Measurements from ENCODE around the gene ZNF22.
A peak's percentile ranks its signal among the peaks of the same experiment; 100 is the strongest.

The ZNF22 gene

DNA sequence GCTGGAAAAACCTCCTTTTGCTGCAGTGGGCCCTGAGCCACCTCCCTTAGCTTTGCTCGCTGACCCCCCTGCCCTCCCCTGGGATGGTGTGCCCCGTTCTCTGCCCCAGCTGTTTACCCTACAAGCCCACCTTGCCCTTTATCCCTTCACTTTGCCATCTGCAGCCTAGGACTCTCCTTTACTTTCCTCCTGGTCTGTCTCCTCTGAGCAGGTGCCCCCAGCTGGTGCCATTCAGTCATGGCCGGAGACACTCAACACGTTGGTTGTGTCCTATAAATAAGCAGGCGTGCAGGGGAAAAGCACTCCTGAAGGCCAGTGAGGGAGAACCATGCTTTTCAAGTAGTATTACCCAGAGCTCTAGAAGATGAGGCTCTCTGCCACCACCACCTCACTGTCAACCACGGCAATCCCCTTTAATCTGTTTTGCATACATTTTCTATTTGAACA is 35.0 kb upstream of the ZNF22 start:
- peak; percentile 53 for DNase-seq

DNA sequence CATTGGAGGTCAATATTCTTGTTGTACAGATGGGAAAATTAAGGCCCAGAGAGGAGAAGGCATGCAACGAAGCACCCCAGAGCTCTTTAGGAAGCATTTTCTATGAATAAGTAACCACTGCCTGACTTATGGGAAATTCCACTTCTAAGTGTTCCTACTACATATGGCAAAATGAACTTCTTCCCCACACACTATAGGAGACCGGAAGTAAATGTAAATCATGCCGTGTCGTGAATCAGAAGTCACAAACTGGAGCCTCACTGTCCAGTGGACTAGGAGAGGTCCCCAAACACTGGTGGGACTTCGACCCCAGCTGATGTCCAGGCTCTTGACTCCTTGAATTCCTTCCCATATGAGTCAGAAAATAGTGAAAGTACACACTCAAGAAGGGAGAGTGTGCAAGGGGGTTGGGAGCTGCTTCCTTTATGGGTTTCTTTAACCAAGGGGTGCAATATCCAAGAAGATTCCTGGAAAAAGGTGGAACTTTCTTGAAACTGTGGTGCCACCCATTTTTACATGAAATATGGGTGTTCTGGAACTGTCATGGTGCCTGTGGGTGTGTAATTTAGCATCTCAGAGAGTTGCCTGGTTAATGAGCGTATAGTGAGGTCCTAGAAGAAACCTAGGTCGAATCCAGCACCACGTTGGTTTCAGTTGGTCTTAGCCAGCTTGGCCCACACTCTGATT is 34.5 kb upstream of the ZNF22 start:
- peak; percentile 6 for DNase-seq

DNA sequence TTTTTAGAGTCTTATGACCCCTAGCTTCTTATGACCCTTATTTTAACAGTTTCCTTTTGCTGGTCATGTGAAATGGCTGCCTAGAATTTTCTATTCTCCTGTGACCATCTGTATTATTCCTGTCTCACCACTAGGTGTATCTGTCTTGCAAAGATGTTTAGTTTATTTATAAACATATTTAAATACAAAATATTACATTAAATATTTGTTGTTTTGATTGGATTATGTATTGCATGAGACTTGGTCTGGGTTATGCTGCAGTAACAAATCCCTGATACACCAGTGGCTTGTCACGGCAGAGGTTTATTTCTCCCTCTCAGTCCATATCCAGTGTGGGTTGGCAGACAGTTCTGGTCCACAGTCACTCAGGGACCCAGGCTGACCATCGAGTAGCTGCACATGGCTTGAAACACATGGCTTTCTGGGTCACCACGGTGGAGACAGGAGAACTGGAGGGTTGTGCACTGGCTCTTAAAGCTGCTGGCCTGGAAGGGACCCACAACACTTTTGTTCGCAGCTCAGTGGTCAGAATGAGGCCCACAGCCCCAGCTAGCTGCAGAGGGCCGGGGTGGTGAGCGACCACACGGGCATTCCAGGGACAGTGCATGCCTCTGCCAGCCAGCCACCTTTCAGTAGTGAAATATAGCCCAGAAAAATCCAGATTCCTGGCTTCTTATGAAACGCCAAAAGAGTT is 33.8 kb upstream of the ZNF22 start:
- DNase-seq, result peak; percentile 10

DNA sequence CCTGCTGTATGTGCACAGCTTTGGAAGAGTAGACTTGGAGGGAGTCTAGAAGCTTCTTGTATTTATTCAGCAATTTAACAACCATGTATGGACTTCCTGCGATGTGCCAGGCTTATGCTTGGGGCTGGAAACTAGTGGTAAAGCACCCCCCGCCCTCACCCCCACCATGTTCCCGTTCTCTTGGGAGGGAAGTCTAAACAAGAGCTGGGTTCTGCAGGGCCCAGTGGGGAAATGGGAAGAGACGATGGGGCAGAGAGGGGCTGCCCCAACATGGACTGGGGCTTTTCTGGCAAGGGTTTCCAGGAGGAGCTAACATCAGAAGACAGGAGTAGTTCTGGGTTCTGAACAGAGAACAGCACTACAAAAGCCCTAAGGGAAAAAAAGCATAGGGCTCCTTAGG is 33.1 kb upstream of the ZNF22 start:
- peak; percentile 32 for DNase-seq

DNA sequence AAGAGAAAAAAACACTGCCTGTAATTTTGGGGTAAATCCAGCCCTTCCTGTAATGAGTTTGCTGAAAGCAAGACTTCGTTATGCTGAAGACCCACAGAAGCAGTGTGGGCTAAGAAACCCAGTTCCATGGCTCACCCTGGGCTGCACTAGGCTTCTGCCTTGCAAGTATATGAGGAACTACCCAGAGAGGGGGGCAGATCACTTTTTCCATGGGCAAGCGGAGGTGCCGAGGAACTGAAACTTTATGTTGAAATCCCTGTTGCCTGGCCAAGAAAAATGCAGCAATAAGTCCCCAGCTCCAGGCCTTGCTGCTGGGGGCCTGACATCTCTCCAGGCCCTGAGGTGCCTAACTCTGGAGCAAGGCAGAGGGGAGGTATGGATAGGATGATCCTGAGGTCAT is 32.6 kb upstream of the ZNF22 start:
- peak; percentile 55 for DNase-seq

DNA sequence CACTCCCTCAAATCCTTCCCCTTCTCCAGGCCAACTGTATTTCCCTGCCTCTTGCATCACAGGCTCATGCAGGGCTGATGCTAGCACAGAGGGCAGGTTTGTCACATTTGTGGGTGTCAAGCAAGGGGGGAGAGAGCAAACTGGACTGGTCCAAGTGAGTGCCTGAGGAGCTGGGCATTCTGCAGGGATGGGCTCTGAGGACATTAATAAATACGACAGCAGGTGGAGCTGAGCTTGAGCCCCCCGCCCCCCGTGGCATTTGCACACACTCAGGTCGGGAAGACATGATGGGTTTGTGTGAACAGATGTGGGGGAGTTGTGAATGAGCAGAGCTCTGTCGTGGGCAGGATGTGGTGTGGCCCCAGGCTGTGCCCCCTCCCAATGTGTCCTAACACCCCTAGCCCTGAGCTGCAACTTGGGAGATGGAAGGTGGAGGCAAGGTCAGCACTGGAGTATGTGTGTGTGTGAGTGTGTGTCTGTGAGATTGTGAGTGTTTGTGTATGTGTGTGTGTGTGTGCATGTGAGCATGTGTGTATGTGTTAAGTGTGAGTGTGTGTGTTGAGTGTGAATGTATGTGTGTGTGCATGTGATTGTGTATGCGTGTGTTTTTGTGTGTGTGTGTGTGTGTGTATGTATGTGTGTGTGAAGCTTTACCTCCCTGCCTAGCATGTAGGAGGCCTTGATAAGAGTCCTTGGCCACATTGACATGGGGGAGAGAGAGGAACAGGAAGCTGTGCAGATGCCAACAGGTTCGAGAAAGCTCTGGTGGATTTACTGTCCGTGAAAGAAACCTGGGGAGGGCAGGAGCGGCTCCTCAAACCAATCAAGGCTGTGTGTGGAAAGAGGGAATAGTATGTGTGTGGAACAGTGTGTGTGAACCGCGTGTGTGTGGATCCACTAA is 32.0 kb upstream of the ZNF22 start:
- no peak for DNase-seq

DNA sequence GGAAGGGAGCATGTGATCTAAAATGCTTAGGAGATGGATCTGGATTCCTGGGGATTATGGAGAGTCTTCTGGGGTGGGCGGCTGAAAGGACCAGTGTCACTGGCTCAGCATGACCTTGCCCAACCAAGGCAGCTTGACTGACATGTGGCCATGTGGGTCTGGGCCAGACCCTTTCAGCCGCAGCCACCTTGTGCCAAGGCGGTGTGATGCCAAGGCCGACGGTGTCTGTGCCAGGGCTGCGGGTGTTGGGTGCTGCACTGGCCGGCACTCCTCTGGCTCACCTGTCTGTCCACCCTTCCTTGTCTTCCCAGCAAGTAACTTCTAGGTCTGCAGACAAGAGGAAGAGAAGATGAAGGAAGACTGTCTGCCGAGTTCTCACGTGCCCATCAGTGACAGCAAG is 30.9 kb upstream of the ZNF22 start:
- no peak for DNase-seq

DNA sequence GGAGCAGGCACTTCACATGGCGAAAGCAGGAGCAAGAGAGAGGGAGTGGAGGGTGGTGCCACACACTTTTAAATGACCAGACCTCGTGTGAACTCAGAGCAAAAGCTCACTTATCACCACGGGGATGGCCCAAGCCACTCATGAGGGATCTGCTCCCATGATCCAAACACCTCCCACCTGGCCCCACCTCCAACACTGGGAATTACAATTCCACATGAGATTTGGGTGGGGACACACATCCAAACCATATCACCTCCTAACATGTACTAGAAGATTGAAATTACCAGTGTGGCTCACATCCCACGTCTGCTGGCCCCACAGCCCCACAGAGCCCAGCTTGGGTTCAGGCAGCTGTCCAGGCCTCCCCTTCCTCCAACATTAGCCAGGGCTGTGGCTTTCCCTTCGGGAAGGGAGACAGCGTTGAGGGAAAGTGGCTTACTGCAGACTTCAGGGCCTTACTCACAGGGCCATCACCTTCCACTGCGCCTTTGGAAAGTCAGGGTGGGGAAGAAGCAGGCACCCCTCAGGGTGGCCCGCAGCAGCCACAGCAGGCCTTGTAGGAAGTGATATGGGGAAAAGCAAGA is 29.8 kb upstream of the ZNF22 start:
- no peak for DNase-seq

DNA sequence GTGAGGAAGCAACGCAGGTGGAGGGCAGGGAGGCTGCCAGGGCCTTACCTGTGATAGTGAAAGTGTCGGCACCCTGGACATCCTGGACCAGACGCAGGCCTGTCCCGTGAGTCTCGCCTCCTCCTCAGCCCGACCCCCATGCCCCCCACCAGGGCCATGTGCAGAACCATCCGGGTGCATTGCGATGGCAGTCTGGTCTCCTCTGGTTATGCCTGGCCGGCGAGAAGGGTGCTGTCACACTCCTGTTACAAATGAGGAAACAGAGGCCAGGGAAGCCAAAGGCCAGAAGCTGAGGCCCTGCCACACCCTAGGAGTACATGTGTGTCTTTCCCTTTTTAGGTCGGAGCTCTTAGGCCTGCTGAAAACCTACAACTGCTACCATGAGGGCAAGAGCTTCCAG is 29.3 kb upstream of the ZNF22 start:
- DNase-seq, result no peak

DNA sequence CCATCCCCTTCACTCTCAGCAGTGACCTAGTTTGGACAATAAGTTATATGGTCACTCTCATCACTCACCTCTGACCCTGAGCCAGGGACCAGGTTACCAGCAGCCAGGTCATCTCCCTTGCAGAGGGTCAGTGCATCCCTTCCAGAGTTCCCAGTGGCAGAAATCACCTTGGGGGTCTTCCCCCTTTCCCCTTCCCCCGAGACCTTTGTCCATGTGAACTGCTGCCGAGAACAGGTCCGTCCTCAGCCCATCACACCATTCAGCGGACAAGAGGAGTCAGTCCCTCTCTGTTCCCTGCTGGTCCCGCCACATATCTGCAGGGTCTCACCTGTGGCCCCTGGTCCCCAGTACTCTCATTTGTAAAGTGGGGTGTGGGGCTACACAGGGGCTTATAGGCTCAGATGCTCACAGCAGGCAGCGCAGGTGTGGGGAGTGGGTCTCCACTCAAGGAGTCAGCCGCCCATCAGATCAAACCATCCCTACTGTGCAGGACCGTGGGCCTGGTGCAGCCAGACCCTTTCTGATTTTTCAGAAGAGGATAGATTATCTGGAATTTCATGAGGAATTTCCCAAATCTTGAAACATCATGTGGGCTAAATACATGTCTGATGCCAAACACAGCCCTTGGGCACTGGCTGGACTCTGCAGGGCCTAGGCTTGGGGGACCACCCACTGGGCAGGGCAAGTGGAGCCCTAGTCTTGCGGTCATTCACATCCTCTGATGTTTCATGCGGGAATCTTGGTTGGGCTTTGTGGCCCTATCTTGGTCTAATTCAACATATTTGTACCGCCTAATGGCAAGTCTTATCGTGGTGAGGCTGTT is 28.6 kb upstream of the ZNF22 start:
- DNase-seq, result no peak

DNA sequence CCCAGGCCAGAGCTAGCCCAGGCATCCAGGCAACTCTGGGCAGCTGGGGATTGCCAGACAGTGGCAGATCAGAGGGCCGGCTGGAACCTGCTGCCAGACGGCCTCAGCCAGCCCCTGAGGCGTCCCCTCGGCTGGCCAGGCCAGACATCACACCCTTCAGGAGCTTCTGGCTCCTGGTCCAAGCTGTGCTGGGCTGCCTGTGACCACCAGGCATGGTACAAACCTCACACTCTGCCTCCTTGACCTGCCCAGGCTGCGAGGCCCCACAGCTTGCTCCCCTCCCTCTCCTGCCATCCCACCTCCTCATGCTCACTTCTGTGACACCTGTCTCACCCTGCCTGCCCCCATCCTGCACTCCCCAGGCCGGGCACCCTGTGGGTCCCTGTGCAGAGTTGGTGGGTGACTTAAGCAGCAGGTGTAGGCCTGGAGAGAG is 27.8 kb upstream of the ZNF22 start:
- DNase-seq, result no peak

DNA sequence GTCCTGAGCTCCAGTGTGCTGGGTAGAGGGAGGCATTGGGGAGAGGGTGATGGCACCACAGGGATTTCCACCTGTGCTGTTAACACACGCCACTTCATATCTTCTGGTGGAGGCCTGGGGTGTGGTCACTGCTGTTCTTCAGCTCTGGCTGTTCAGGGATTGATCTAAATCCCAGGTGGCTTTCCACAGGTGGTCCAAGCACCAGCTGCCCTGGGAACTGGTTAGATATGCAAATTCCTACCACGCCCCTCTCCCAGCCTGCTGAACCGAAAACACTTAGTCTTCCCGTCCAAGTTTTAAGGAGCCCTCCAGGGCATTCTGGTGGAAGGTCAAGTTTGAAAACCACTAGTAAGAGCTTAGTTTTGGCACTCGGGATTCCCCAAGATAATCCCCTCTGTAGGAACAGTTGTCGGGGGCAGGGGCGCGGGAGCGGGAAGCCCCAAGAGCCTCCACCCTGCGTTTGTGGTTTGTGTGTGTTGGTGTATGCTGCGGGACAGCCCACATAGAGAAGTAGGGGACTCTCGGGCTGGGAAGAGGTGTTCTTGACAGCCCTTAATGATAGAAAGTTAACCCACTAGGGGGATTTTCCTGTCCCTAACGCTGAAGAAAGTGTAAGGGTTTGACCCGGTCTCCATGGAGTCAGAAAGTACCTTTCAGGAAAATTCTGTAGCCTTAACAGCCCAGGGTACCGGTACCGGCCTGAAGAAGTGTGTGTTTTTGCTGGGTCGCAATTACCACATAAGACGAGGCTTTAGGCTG is 27.2 kb upstream of the ZNF22 start:
- no peak for DNase-seq

DNA sequence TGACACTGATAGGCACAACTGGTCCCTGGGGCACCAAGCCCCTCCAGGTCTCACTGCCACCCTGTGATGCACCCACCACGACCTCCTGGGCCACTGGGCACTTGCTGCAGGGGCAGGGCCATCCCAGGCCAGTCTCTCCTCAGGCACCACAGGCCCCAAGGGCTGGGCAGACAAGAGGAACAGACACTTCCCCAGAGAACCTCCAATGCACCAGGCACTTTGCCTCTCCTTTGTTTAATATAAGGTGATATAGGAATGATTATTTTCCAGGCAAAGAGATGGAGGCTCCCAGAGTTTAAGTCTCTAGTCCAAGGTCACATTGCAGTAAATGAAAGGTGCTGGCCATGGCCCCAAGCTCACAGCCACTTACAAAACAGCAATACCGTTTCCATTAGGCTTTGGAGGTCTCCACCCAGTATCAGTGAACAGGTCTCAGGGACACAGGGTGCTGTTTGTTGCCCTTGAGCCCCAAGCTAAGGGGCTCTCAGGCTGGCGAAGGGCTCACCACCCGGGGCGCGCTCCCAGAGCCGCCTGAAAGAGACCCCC is 26.6 kb upstream of the ZNF22 start:
- no peak for DNase-seq

DNA sequence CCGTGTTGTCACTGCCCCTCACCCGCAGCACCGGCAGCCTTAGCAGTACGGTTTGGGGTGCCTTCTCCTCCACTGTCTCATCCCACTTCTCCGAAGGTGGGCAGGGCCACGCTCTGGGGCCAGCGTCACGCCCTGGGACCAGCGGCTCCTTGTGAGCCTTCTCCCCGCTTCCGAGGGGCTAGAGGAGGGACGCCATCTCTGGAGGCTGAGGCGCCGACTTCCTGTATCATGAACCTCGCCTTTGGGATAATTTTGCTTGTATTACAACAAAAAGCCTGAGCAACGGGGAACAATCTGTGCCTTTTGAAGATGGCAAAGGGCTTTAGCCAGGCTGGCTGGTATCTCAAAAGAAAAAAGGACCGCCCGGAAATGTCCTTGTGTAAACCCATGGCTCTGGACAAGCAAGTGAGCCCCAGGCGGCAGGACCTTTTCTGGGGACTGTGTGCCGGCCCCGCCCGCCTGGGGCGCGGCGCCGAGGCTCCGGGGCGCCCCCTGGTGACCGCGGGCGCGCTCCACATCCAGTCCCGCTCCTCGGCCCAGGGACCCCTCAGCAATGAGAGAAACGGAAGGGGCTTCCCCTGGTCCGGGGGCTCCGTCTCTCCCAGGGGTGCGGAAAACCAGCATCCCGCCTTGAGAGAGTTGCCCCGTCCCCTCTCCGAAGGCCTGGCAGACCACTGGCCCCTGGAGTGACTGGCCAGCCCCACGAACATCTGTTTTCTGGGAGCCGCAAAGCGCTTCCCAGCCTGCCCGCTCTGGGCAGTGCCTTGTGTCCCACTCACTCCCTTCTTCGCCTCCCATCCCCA is 25.9 kb upstream of the ZNF22 start:
- DNase-seq, result peak; percentile 79

DNA sequence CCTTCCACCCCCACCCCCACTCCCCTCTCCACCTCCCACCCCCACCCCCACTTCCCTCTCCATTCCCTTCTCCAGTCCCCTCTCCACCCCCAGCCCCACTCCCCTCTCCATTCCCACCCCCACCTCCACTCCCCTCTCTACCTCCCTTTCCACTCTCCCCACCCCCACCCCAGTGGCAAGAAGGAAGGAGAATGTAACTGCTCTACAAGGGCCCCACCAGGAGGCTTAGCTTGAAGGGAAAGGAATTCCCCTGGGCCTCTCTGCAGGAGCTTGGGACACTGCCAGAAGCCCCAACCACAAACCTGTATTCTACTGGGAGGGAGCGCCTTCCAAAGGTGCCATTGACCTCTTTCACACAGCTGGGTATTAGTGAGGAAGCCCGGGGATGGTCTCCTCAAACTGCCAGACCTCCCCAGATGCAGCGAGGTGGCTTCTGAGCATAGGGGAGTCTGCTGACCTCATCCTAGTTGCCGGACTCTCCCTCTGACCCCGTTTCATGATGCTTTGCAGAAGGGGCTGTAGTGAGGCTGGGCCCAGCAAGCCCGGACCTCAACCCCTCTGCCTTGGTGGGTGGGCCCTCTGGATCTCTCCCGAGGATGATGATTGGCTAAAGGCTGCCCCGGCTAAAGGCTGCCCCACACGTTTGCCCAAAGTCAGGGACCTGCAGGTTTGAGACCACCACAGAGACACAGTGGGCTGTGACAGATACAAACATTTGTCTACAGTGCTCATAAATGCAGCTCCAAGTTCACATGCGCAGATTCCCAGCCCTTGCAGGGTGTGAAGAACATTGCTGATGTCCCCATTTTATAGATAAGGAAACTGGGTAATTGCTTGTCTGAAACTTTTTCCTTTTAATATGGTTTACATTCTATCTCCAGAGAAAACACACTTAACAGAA is 25.0 kb upstream of the ZNF22 start:
- no peak for DNase-seq

DNA sequence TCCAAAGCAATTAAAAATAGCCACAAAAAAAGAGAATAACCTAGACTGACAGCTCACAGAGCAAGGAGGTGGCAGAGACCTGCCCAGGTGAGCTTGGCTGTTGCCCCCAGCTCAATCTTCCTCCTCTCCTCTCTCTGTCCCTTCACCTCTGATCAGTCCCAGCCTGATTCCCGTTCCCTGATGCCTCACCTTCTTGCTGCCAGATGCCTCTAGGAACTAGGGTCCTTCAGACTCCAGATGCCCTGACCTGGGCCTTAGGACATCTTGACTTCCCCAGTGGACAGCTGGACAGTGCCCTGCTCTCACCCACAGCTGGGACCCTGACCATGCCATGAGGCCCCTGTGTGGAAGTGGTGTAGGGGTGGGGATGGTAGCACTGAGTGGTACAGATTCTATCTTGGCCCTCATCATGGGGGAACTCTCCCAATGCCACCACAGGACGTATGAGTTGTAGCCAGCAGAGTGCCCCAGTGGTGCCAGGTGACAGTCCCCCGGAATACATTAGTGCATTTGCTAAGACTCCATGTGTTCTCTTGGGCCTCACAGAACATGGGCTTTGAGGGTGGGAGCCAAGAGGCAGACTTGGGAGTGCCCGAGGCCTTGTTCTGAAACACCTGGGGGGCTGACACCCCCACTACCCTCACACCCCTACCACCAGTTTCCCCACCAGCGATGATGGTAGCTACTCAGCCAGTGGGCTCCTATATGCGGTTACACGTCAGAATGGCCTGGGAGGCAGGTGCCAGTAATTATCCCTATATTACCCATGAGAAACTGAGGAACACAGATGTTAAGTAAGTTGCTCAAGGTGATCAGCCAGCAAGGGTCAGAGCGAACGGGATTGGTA is 24.1 kb upstream of the ZNF22 start:
- no peak for DNase-seq

DNA sequence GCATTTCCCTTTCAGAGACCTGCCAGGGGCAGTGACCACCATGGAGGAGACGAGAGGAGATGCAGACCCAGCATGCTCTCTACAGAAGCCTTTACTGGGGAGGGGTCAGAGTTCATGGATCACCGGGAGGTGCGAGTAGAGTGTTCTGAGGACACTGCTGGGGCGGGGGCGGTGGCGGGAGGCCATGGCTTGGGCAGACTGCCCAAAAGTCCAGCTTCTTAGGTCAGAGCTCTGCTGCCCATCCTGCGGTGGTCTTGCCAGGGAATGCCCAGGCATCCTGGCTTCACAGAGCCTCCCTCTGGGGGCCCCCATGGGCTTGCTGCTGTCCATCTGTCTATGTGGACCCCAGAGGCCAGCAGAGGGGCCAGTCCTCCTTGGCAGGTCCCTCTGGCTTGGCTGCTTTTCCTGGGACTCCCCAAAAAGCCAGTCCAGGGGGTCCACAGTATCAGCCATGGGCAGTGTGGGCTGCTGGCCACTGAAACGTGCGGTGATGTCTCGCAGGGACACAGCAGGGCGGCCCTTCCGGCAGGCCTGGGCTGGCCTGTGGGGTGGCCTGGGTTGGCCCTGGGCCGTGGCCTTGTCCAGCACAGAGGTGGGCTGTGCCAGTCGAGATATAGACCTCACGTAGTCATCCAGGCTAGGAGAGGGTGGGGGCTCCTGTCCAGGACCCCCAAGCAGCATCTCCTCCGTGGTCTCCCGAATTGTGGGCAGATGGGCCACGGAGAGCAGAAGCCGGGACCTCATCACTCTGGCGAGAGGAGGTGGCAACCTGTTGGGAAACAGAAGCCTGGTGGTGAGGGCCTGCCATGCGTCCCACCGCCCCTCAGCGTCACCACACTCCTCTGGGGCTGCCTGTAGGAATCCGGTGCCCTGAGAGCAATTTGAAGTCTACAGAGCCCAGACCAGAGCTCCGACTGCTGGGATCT is 23.2 kb upstream of the ZNF22 start:
- no peak for DNase-seq

Measured in right hindlimb (tissue), 1 donor.